Progenitor cell of endocrine pancreas (in vitro differentiated cells): ENCODE data around the gene TGFBR3L. TPM values are rescaled to one million over a fixed set of nuclear protein-coding genes. Genes with fewer than 3 reads are reported as not detected.

Source experiments
- DNase-seq: peaks from one replicate; pipeline ENCODE4 v3.0.0; 2021; ENCODE audit warnings: low spot score; ENCODE audit not compliant: unreplicated experiment
- H3K27ac Mint-ChIP-seq: 2 replicates; pipeline ENCODE4 v1.8.0; 2021; ENCODE audit warnings: mild to moderate bottlenecking, moderate library complexity, mixed read lengths
- H3K27me3 Mint-ChIP-seq: 2 replicates; pipeline ENCODE4 v1.8.0; 2021; ENCODE audit warnings: mixed read lengths
- H3K36me3 Mint-ChIP-seq: 2 replicates; pipeline ENCODE4 v1.8.0; 2022; ENCODE audit warnings: mixed read lengths; ENCODE audit not compliant: insufficient read depth
- H3K4me1 Mint-ChIP-seq: 2 replicates; pipeline ENCODE4 v1.8.0; 2021; ENCODE audit warnings: low read depth, mixed read lengths
- H3K4me3 Mint-ChIP-seq: 2 replicates; pipeline ENCODE4 v1.8.0; 2021; ENCODE audit warnings: low read depth, mild to moderate bottlenecking, moderate library complexity, mixed read lengths
- H3K9me3 Mint-ChIP-seq: 2 replicates; pipeline ENCODE4 v1.8.0; 2021; ENCODE audit warnings: low read depth, mixed read lengths
- CTCF ChIP-seq: fragments of 200-600 bp; sonication (generic); IDR thresholded peaks from one replicate; pipeline ENCODE4 v1.5.0; 2021; ENCODE audit warnings: antibody characterized with exemption, mild to moderate bottlenecking; ENCODE audit not compliant: unreplicated experiment
- total RNA-seq: library from RNA; stranded (reverse); gene quantifications from 2 replicates; pipeline ENCODE4 v1.2.1, GENCODE V29; 2021

TGFBR3L gene
- total RNA-seq, 1 donor from 2014 or later = 0.67 TPM

- H3K4me1 Mint-ChIP-seq = peaks cover 7% of the 10 kb centered on the region
- H3K27me3 Mint-ChIP-seq = no peaks in the 10 kb centered on the region
- H3K4me3 Mint-ChIP-seq = peak overlapping the region; percentile 24
- no peak overlapping the region for H3K27ac Mint-ChIP-seq
- no peak for TF ChIP-seq CTCF
- no peak for DNase-seq
- no peaks in the 10 kb centered on the region for H3K9me3 Mint-ChIP-seq
- H3K36me3 Mint-ChIP-seq = peaks cover 9% of the 10 kb centered on the region
Observed at GRCh38 chr19:7940841-7941240, 26.2 kb downstream of the TGFBR3L start.

GRCh38 chr19:7941895-7942596 lies 27.4 kb downstream of the TGFBR3L start:
- Mint-ChIP-seq H3K36me3 (peaks cover 9% of the 10 kb centered on the region), H3K4me3 (peak overlapping the region; percentile 92)
- TF ChIP-seq CTCF = no peak

GRCh38 chr19:7942981-7943443 lies 28.4 kb downstream of the TGFBR3L start:
- Mint-ChIP-seq H3K36me3 (peaks cover 9% of the 10 kb centered on the region), H3K4me3 (peak overlapping the region; percentile 92), H3K9me3 (no peaks in the 10 kb centered on the region), H3K27ac (peak overlapping the region; percentile 100), H3K4me1 (peaks cover 7% of the 10 kb centered on the region), H3K27me3 (no peaks in the 10 kb centered on the region)
- no peak for TF ChIP-seq CTCF
- DNase-seq = no peak

More at GRCh38 chr19:7941895-7942596, 27.4 kb downstream of the TGFBR3L start:
- H3K27me3 Mint-ChIP-seq = no peaks in the 10 kb centered on the region
- peak overlapping the region; percentile 69 for H3K27ac Mint-ChIP-seq
- DNase-seq = no peak
- peaks cover 7% of the 10 kb centered on the region for H3K4me1 Mint-ChIP-seq
- H3K9me3 Mint-ChIP-seq = no peaks in the 10 kb centered on the region

- no peak for TF ChIP-seq CTCF
- Mint-ChIP-seq H3K4me3 (peak within 1 kb of the TSS; percentile 92), H3K9me3 (no peaks in the 10 kb centered on the region), H3K27me3 (no peaks in the 10 kb centered on the region), H3K36me3 (peaks cover 9% of the 10 kb centered on the region), H3K4me1 (peaks cover 7% of the 10 kb centered on the region), H3K27ac (peak within 1 kb of the TSS; percentile 100)
- DNase-seq = peak; percentile 96
Observed at GRCh38 chr19:7943444-7944176, 29.0 kb downstream of the TGFBR3L start, which contains the start of gene TIMM44. Gene TIMM44, minus strand, starts transcription at chr19:7943666. Its CDS starts 15 bp downstream, at chr19:7943651.

GRCh38 chr19:7944177-7944761 lies 29.6 kb downstream of the TGFBR3L start:
- H3K4me3 Mint-ChIP-seq = peak overlapping the region; percentile 92
- H3K27ac Mint-ChIP-seq = peak overlapping the region; percentile 100
- H3K36me3 Mint-ChIP-seq = peaks cover 6% of the 10 kb centered on the region
- peaks cover 7% of the 10 kb centered on the region for H3K4me1 Mint-ChIP-seq
- no peaks in the 10 kb centered on the region for H3K27me3 Mint-ChIP-seq
- no peaks in the 10 kb centered on the region for H3K9me3 Mint-ChIP-seq
- DNase-seq = peak; percentile 71
- TF ChIP-seq CTCF = peak; percentile 92
